ENCODE data around the gene S100A8.

DNA sequence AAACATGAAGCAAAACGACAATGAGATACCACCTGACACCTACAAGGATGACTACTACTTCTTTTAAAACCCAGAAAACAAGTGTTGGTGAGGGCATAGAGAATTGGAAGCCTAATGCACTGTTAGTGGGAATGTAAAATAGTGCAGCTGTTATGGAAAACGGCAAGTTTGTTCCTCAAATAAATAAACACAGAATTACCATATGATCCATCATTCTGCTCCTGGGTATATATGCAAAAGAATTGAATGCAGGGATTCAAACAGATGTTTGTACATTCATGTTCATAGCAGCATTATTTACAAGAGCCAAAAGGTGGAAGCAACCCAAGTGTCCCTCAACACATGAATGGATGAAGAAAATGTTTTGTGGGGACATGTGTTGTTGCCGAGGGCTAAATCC lies 1.4 kb upstream of the S100A8 start:
- TF ChIP-seq POLR2AphosphoS5 (IDR thresholded peaks at IDR 0.05) (no peak), POLR2A (IDR thresholded peaks at IDR 0.05) (no peak), CTCF (IDR thresholded peaks at IDR 0.05) (no peak)

Measured in suprapubic skin (tissue), 4 donors.